A549 treated with RU486 at 1 μM for 4 hours (cell line): ENCODE measurements around the gene COX7B2. TPM values are rescaled to one million over a fixed set of nuclear protein-coding genes. Genes with fewer than 3 reads are reported as not detected.

ENCODE experiments used
- total RNA-seq: library from RNA; stranded (reverse); fragments of 200-300 nt; extraction: Qiagen RNA extraction; gene quantifications from 5 replicates; pipeline ENCODE4 v1.2.3, GENCODE V29; 2022; ENCODE audit warnings: low read depth

Gene COX7B2
- not detected in 5 replicates for total RNA-seq

GRCh38 chr4:46909078-46909477 lies at the start of gene COX7B2:
COX7B2 (minus strand) TSS chr4:46909245; CDS start chr4:46735192, 174,053 bp downstream.

Other genes with a start within 250 kb of the COX7B2 start
- gene GABRA4, start 84.3 kb upstream of the COX7B2 start, total RNA-seq = not detected in 5 replicates
- gene GABRB1, start 122.3 kb upstream of the COX7B2 start, total RNA-seq = not detected in 5 replicates